ENCODE data around the gene CYP2E1.
"Not testable (repeated sequence)": the region's sequence is repeated elsewhere in the genome, so short reads cannot be mapped to it uniquely, and the experiment has no call there.

Gene CYP2E1

GRCh38 chr10:133515471-133515870, 11.7 kb upstream of the CYP2E1 start:
- Mint-ChIP-seq H3K9me3 (no peaks in the 10 kb centered on the region), H3K4me3 (no peak overlapping the region), H3K27ac (no peak overlapping the region), H3K4me1 (peaks cover 10% of the 10 kb centered on the region), H3K27me3 (peaks cover 18% of the 10 kb centered on the region), H3K36me3 (no peaks in the 10 kb centered on the region)
- DNase-seq = no peak
- CTCF ChIA-PET = no interaction called here

DNA sequence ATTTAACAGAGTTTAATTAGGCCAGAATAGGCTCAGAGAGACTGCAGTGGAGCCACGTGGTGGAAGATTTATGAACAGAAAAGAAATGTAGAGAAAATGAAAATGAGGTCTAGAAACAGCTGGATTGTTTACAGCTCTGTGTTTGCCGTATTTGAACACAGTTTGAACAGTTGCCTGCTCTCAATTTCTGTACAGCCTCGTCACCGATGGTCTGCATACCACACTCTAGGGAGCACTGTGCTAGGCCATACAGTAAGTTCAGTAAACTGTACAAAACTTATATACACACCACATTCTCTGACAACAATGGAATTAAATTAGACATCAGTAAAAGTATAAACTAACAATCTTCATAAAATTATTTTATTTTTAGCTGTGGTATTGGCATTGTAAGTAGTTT, 11.1 kb upstream of the CYP2E1 start:
- peaks cover 11% of the 10 kb centered on the region for H3K4me1 Mint-ChIP-seq
- H3K9me3 Mint-ChIP-seq = no peaks in the 10 kb centered on the region
- no peak overlapping the region for H3K4me3 Mint-ChIP-seq
- CTCF ChIA-PET = no interaction called here
- H3K36me3 Mint-ChIP-seq = no peaks in the 10 kb centered on the region
- peaks cover 22% of the 10 kb centered on the region for H3K27me3 Mint-ChIP-seq
- DNase-seq = no peak
- no peak overlapping the region for H3K27ac Mint-ChIP-seq

GRCh38 chr10:133518517-133518916, 8.6 kb upstream of the CYP2E1 start:
- H3K27me3 Mint-ChIP-seq = peaks cover 25% of the 10 kb centered on the region
- DNase-seq, H3K9me3 Mint-ChIP-seq, H3K27ac Mint-ChIP-seq, H3K36me3 Mint-ChIP-seq, H3K4me3 Mint-ChIP-seq: not testable (repeated sequence)
- CTCF ChIA-PET = interaction anchor here (0.6 to 1.6 kb wide), 3 partner anchors 76 to 81 kb away, joined by 3 to 5 read pairs (median 4); no protein-coding TSS in a partner anchor
- H3K4me1 Mint-ChIP-seq = peaks cover 11% of the 10 kb centered on the region

DNA sequence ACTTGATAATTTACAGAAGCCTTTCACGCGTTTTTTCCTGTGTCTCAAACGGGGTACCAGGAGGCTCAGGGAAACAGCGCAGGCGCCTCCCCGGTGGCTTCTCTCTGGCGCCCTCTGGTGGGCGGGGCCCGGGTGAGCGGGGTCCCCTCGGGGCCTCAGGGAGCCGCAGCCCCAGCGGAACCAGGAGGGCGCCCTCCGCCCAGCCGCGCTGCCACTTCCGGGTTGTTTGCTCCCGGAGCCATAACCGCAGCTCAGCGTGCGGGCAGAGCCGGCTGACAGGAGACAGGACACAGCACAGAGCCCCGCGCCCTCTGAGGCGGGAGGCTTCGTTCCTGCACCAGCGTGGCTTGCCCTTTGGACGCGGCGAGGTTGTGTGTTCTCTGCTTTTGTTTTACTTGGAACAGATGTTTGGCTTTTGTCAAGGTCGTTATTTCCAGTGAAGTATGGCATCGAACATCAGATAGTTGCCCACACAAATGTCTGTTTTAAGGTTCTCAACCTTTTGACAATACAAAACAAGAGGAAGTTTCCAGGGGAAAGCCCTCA, 6.9 kb upstream of the CYP2E1 start:
- CTCF ChIA-PET = interaction anchor here (0.8 to 1.2 kb wide), 2 partner anchors 13 to 191 kb away, joined by 3 to 4 read pairs; no protein-coding TSS in a partner anchor
- peaks cover 6% of the 10 kb centered on the region for H3K9me3 Mint-ChIP-seq
- H3K4me1 Mint-ChIP-seq = peaks cover 11% of the 10 kb centered on the region
- no peaks in the 10 kb centered on the region for H3K36me3 Mint-ChIP-seq
- peak; percentile 92 for DNase-seq
- peak overlapping the region; percentile 22 for H3K4me3 Mint-ChIP-seq
- peaks cover 31% of the 10 kb centered on the region for H3K27me3 Mint-ChIP-seq
- H3K27ac Mint-ChIP-seq = no peak overlapping the region

GRCh38 chr10:133523631-133524203, 3.4 kb upstream of the CYP2E1 start:
- Mint-ChIP-seq H3K4me1 (peaks cover 14% of the 10 kb centered on the region), H3K27ac (no peak overlapping the region), H3K9me3 (peaks cover 6% of the 10 kb centered on the region), H3K36me3 (no peaks in the 10 kb centered on the region), H3K27me3 (peaks cover 62% of the 10 kb centered on the region), H3K4me3 (no peak overlapping the region)
- CTCF ChIA-PET = interaction anchor here (1.3 kb wide), 1 partner anchor 26 kb away, joined by 3 read pairs; no protein-coding TSS in a partner anchor
- DNase-seq = no peak

DNA sequence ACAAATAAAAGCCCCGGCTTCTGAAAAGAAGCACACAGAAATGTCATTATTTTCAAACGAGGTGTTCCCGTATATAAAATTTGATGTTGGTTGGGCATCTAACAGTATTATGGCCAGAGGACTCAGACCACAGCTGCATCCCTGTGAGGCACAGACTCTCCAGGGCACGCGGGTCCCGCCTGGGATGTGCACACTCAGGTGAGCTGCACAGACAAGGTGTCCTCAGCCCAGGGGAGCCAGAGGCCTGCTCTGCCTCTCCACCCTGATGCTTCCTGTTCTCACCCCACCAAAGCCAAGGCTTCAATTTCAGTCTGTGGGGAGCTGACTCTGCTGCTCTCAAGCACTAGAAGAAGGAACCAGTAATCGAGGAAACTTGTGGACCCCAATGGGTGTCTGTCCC, 1.7 kb upstream of the CYP2E1 start:
- H3K9me3 Mint-ChIP-seq = peaks cover 6% of the 10 kb centered on the region
- peaks cover 18% of the 10 kb centered on the region for H3K4me1 Mint-ChIP-seq
- H3K4me3 Mint-ChIP-seq = no peak overlapping the region
- DNase-seq = no peak
- H3K27me3 Mint-ChIP-seq = peaks cover 72% of the 10 kb centered on the region
- H3K27ac Mint-ChIP-seq = no peak overlapping the region
- peaks cover 2% of the 10 kb centered on the region for H3K36me3 Mint-ChIP-seq
- CTCF ChIA-PET = no interaction called here

DNA sequence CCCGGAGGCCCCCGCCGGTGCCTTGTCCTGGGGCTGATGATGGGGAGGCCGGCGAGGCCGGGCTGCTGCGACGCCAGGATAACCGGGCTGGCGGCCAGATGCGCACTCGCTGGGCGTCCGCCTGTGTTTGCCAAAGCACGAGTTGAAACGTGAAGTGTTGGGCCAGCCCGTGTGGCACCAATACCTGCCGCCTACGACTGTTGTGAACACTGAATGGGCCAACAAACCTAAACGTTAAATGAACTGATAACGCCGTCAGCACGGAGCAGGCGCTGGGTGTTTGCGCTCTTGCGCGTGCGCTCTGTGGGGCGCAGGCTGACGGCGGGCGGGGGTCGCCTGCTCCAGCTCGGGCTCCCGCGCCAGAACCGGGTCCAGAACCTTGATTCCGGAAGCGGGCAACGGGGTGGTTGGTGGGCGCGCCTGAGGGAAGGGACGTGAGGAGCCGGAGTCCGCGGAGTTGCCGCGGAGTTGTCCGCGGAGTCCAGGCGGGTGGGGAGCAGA, 658 bp downstream of the CYP2E1 start:
- no peak overlapping the region for H3K27ac Mint-ChIP-seq
- CTCF ChIA-PET = no interaction called here
- H3K9me3 Mint-ChIP-seq = peaks cover 6% of the 10 kb centered on the region
- peaks cover 18% of the 10 kb centered on the region for H3K4me1 Mint-ChIP-seq
- DNase-seq = no peak
- H3K4me3 Mint-ChIP-seq = no peak overlapping the region
- H3K27me3 Mint-ChIP-seq = peaks cover 83% of the 10 kb centered on the region
- peaks cover 2% of the 10 kb centered on the region for H3K36me3 Mint-ChIP-seq

GRCh38 chr10:133528296-133528844, 1.2 kb downstream of the CYP2E1 start:
- DNase-seq = no peak
- H3K4me3 Mint-ChIP-seq = no peak overlapping the region
- H3K4me1 Mint-ChIP-seq = peaks cover 18% of the 10 kb centered on the region

DNA sequence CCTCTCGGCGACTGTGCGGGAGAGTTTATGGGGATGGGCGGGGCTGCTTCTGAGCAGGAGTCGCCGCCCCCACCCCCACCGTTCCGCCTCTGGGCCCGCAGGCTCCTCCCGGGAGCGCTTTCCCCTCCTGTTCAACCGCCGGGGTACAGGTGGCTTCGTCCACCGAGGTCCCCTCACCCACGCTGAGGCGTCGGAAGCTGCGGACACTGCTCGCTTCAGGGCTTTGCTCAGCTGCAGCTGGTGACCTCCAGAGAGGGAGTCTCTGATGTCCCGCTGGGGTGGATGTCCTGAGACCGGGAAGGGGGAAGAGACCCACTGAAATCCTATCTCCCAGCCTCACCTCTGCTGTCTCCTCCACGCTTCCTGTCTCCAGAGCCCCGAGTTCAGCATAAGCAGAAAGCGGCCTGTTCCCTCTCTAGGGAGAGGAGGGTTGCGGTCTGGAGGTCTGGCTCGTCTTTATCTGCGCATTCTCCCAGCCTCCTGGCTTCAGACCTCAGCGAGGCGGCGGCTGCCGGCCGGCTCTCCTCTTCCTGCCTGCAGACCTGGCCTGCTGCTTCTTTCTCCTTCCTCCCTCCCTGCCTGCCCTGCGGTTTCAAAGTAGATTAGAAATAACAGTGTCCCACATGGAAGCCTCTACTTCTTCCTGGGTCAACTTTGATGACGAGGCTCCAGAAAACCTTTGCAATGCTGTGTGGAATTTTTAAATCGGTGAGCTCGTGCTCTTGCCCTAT, 1.8 kb downstream of the CYP2E1 start:
- Mint-ChIP-seq H3K36me3 (peaks cover 2% of the 10 kb centered on the region), H3K4me1 (peaks cover 18% of the 10 kb centered on the region), H3K4me3 (peak overlapping the region; percentile 33), H3K27ac (peak overlapping the region; percentile 49), H3K9me3 (no peaks in the 10 kb centered on the region), H3K27me3 (peaks cover 83% of the 10 kb centered on the region)
- CTCF ChIA-PET = no interaction called here
- DNase-seq = no peak

More at GRCh38 chr10:133528296-133528844, 1.2 kb downstream of the CYP2E1 start:
- H3K27ac Mint-ChIP-seq = no peak overlapping the region
- peaks cover 2% of the 10 kb centered on the region for H3K36me3 Mint-ChIP-seq
- peaks cover 3% of the 10 kb centered on the region for H3K9me3 Mint-ChIP-seq
- CTCF ChIA-PET = no interaction called here
- peaks cover 84% of the 10 kb centered on the region for H3K27me3 Mint-ChIP-seq

GRCh38 chr10:133529576-133529946, 2.4 kb downstream of the CYP2E1 start:
- Mint-ChIP-seq H3K9me3 (no peaks in the 10 kb centered on the region), H3K4me3 (no peak overlapping the region), H3K27me3 (peaks cover 87% of the 10 kb centered on the region), H3K27ac (peak overlapping the region; percentile 24), H3K4me1 (peaks cover 18% of the 10 kb centered on the region), H3K36me3 (peaks cover 2% of the 10 kb centered on the region)
- DNase-seq = no peak
- CTCF ChIA-PET = no interaction called here

- peaks cover 81% of the 10 kb centered on the region for H3K27me3 Mint-ChIP-seq
- DNase-seq = no peak
- H3K9me3 Mint-ChIP-seq = no peaks in the 10 kb centered on the region
- no peak overlapping the region for H3K27ac Mint-ChIP-seq
- peaks cover 2% of the 10 kb centered on the region for H3K36me3 Mint-ChIP-seq
- H3K4me3 Mint-ChIP-seq = no peak overlapping the region
- CTCF ChIA-PET = interaction anchor here (0.7 to 1.0 kb wide), 2 partner anchors 93 to 201 kb away, joined by 3 read pairs; no protein-coding TSS in a partner anchor
- peaks cover 18% of the 10 kb centered on the region for H3K4me1 Mint-ChIP-seq
Observed at GRCh38 chr10:133530506-133530905, 3.3 kb downstream of the CYP2E1 start.

- H3K27ac Mint-ChIP-seq = no peak overlapping the region
- peaks cover 18% of the 10 kb centered on the region for H3K4me1 Mint-ChIP-seq
- H3K27me3 Mint-ChIP-seq = peaks cover 62% of the 10 kb centered on the region
- H3K9me3 Mint-ChIP-seq = no peaks in the 10 kb centered on the region
- DNase-seq = no peak
- no peak overlapping the region for H3K4me3 Mint-ChIP-seq
- H3K36me3 Mint-ChIP-seq = peaks cover 2% of the 10 kb centered on the region
- CTCF ChIA-PET = interaction anchor here (1.2 kb wide), 1 partner anchor 25 kb away, joined by 3 read pairs; no protein-coding TSS in a partner anchor
Observed at GRCh38 chr10:133532871-133533270, 5.7 kb downstream of the CYP2E1 start.

GRCh38 chr10:133534417-133534816, 7.3 kb downstream of the CYP2E1 start:
- CTCF ChIA-PET = no interaction called here
- H3K36me3 Mint-ChIP-seq = peaks cover 2% of the 10 kb centered on the region
- no peak overlapping the region for H3K27ac Mint-ChIP-seq
- H3K9me3 Mint-ChIP-seq = no peaks in the 10 kb centered on the region
- DNase-seq = no peak
- H3K27me3 Mint-ChIP-seq = peaks cover 46% of the 10 kb centered on the region
- H3K4me1 Mint-ChIP-seq = peaks cover 9% of the 10 kb centered on the region
- H3K4me3 Mint-ChIP-seq = no peak overlapping the region

DNA sequence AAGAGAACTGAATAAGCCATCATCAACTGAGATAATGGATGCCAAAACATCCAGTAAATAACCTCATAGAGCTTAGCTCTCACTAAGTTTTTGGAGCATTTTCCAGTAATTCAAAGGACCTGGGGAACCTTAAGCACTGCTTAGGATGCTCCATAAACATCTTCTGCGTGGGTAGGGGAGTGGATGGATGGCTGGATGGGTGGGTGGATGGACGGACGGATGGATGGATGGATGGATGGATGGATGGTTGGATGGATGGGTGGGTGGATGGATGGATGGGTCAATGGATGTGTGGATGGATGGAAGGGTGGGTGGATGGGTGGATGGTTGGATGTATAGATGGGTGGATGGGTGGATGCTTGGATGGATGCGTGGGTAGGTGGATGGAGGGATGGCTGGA, 9.0 kb downstream of the CYP2E1 start:
- H3K9me3 Mint-ChIP-seq = no peaks in the 10 kb centered on the region
- DNase-seq = no peak
- H3K27ac Mint-ChIP-seq = no peak overlapping the region
- H3K27me3 Mint-ChIP-seq = peaks cover 28% of the 10 kb centered on the region
- CTCF ChIA-PET = no interaction called here
- no peaks in the 10 kb centered on the region for H3K4me1 Mint-ChIP-seq
- no peak overlapping the region for H3K4me3 Mint-ChIP-seq
- H3K36me3 Mint-ChIP-seq = no peaks in the 10 kb centered on the region

All from activated naive CD4-positive, alpha-beta T cell treated with anti-CD3 and anti-CD28 coated beads, Interleukin-2, amount 10 ng/mL, durations not matched to agents 7 days and 5 days (primary cell).